NOMO-1 treated with dmso at 0.1 percent for 144 hours (cell line): Measurements from ENCODE around the gene TUBA4A.
"Not testable (repeated sequence)": the region's sequence is repeated elsewhere in the genome, so short reads cannot be mapped to it uniquely, and the experiment has no call there.

Experiments used
- DNase-seq: peaks from one replicate; lab custom pipeline; 2025; ENCODE audit not compliant: unreplicated experiment; lab: John Stamatoyannopoulos, UW

Gene TUBA4A

GRCh38 chr2:219287116-219287440 lies 33.4 kb upstream of the TUBA4A start:
- DNase-seq: not testable (repeated sequence)

GRCh38 chr2:219286436-219287115 lies 32.9 kb upstream of the TUBA4A start:
- DNase-seq: no peak

GRCh38 chr2:219285894-219286425 lies 32.2 kb upstream of the TUBA4A start:
- DNase-seq: no peak

- no peak for DNase-seq
Observed at GRCh38 chr2:219285373-219285735, 31.6 kb upstream of the TUBA4A start.

DNA sequence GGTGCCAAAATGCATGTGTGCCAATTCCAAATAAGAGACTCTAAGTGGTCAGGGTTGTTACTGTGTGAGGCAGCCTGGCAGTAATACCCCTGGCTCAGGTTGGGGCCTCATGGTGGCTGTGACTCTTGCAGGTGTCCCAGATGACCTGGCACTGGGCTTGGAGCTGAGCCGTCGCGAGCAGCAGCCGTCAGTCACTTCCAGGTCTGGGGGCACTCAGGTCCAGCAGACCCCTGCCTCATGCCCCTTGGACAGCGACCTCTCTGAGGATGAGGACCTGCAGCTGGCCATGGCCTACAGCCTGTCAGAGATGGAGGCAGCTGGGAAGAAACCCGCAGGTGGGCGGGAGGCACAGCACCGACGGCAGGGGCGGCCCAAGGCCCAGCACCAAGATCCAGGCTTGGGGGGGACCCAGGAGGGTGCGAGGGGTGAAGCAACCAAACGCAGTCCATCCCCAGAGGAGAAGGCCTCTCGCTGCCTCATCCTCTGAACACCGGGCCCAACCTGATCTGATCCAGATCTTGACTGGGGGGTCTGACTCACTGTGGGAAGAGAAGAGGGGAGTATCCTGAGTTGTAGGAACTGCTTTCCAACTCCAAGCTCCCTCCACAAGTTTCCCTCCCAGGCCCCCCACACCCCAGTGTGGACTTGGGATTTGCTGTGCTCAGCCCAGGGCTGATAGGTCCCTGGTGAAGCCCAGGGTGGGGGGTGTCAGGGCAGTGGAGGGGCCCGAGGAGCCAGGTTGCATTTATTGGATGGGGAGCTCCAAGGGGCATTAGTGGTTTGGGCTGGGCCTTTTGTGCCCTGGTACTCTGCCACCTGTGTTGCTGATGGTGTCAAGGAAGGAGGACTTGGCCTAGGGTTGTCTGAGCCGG lies 31.0 kb upstream of the TUBA4A start:
- no peak for DNase-seq

DNA sequence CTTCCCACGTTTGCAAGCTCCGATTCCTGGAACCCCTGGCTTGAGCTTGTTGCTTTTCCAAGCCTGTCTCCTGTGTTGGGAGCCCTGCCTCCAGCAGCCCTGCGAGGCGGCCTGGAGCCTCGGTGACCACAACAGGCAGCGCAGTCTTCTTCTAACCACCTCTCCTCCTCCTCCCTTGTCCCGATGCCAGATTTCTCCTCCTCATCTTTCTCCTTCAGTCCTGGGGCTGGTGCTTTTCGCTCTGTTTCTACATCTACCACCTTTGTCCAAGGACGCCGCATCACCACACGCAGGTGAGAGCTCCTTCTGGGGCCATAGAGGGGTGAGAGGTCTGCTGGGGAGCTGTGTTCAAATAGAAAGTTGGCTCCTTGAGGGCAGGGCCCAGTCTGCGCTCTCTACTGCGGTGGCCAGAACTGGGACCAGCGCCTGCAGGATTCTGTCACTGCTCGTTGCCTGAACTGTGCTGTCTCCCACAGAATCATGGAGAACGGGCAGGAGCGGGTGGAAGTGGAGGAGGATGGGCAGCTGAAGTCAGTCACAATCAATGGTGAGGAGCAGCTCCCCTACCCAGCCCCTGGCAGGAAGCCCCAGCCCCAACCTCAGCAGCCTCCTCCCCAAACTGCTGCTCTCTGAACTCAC lies 29.3 kb upstream of the TUBA4A start:
- DNase-seq: no peak

DNA sequence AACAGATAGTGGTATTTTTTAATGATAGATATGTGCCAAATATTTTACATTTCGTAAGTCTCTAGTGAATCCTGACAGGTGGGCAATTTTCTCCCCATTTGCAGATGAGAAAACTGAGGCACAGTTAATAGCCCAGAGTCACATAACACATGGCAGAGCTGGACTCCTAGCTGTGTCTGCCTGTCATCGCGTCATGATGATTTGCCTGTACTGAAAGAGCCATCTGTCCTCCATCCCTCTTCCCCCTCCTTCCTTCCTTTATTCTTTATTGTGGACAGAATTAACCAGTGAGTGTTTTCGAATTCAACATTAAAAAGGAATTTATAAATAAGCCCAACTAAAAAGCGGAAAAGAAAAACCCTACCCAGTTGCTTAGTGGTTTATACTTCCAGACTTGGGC lies 28.7 kb upstream of the TUBA4A start:
- DNase-seq: no peak

- DNase-seq: no peak
Observed at GRCh38 chr2:219281588-219281987, 27.9 kb upstream of the TUBA4A start.

DNA sequence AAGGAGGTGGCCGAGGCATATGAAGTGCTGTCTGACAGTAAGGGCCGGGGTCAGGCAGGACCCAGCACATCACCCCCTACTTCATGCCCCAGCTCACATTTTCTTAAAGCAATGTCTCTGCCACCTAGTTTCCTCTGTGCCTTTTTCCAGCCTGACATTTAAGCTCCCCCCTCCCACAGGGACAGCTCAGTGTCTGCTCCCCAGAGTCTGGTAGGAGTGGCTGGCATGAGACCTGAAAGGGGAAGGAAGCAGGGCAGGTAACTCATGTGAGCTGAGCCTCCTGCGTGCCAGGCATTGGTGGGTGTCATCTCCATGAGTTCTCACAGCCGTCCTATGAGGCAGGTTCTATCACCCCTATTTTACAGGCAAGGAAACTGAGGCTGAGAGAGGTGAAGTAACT lies 26.9 kb upstream of the TUBA4A start:
- no peak for DNase-seq

- DNase-seq: no peak
Observed at GRCh38 chr2:219279916-219280516, 26.3 kb upstream of the TUBA4A start.

- DNase-seq: peak; percentile 98
Observed at GRCh38 chr2:219279151-219279915, 25.6 kb upstream of the TUBA4A start, which contains the start of gene DNAJB2. Gene DNAJB2 (plus strand): TSS chr2:219279366. CDS start chr2:219279834, 468 bp downstream.

- no peak for DNase-seq
Observed at GRCh38 chr2:219278655-219279150, 25.0 kb upstream of the TUBA4A start.

DNA sequence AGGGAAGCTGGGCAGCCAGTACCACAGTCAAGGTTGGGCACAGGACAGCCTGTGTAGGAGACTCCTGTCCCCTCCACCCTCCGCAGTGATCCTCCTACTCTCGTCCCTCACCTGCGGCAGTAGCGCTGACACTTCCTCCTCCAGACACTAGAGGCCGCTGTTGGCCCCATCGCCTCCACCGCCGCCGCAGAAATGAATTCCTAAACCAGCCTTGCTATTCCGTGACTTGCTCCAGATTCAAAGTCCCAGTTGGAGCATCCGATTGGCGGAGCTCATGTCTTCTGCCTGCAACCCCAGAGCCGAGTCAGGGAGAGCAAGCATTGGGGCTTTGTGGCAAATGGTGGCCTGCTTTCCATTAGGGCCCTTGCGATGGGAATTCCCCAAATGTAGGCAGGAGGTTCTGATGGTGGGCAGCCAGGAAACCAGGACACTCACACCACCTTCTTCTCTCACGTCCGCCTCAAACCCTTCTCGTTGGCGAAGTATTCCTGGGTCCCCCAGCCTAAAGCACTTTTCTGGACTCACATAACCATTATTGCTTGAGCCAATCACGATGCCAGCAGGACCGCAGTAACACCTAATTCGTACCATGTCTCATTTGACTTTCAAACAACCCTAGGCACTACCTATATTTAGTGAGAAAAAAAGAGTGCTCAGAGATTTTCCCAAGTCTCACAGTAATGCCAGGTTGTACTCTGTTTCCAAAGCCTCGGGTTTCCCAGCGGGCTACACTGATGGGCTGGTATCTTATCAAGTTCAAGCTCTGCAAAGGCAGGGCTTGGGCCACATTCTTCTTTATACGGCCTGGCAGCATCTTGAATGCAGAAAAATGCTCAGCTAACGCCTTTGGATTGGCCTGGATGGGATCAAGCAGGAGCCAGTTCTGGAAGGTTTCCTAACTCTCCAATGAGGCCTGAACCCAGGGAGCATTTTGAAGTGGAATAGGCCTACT lies 24.3 kb upstream of the TUBA4A start:
- peak; percentile 46 for DNase-seq

DNA sequence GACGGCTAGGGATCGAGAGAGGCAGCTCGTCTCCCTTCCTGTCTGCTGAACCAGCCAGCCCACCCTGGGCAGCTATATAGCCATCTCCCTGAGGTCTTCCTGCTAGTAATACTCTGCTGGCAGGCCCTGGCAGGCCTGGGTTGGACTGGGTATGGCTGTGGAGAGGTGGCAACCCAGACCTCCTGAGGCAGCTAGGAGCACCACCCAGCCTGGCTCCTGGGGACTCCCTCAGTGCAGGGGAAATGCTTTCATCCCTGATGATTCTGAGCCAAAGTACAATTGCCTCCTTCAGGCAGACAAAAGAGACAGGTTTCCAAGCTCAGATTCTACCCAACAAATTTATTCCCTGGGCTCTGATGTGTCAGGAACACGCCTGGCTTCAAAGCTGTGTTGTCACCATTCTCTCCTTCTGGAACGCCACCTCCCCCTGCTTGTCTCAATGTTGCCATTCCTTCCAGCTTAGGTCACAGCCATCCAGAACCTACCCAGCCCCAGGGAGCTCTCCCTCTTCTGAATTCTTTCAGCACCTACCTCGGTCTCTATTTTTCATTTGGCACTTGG lies 20.7 kb upstream of the TUBA4A start:
- no peak for DNase-seq

DNA sequence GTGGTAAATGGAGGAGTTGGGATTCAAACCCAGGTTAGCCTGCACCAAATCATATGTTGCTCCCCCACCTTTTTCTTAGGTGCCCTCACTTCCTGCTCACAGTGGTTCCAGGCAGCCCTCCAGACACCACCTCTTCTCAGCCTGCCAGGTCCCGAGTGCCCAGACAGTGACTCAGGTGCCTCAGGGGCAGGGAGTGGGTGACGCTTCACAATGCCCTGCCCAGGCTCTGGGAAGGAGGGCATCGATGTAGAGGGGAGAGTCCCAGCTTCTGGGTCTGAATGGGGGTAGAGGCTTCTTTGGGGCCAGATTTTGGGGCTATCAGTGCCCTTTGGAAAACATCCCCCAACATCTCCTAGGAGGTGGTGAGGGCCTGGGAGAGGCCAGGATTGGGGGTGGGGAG lies 20.2 kb upstream of the TUBA4A start:
- DNase-seq: no peak

- no peak for DNase-seq
Observed at GRCh38 chr2:219272995-219273394, 19.3 kb upstream of the TUBA4A start.

DNA sequence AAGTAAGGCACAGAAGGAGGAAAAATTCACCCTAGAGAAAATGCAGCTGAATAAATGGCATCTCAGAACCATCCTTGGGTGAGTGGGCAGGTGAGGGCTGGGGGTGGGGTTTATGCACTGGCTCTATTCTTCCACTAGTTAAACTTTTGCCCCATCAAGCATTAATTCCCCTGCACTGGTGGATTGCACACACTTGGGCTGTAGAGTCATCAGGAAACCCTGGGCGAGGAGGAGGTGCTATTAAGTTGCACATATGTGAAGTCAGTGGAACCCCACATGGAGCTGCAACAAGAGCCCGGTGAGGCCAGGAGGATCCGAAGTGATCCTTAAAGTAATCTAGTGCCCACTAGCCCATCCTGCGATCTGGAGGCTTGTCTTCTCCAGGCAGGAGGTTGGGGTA lies 18.6 kb upstream of the TUBA4A start:
- no peak for DNase-seq

DNA sequence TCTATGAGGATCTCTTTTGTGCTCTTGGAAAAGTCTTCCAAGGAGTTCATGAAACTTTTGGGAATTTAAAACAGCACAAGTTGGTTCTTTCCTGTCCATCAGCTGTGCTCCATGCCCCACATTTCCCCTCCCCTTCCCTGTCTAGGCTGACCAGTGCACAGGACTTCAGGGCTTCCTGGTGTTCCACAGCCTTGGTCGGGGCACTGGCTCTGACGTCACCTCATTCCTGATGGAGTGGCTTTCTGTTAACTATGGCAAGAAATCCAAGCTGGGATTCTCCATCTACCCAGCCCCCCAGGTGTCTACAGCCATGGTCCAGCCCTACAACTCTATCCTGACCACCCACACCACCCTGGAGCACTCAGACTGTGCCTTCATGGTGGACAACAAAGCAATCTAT lies 17.3 kb upstream of the TUBA4A start:
- no peak for DNase-seq

GRCh38 chr2:219270055-219270372 lies 16.3 kb upstream of the TUBA4A start:
- no peak for DNase-seq
